ENCODE measurements around the gene CHCHD6.

GRCh38 chr3:127002195-127003174 is 298.4 kb downstream of the CHCHD6 start:
- TF ChIP-seq CTCF (IDR thresholded peaks at IDR 0.05; ENCODE audit: low read depth, low read length) (no peak), EZH2phosphoT487 (IDR thresholded peaks at IDR 0.05; ENCODE audit: low read depth) (no peak)
